Ovary (tissue), 9 donors: Measurements from ENCODE around the gene GPRC5C. TPM values are rescaled to one million over a fixed set of nuclear protein-coding genes. Genes with fewer than 3 reads are reported as not detected.

Source experiments
- DNase-seq, 5 donors: peaks; one replicate each; pipeline ENCODE4 v3.0.0-alpha.2; 2019 to 2020
- H3K27ac ChIP-seq, 2 donors: fragments of 200-600 bp; one replicate each; pipeline versions ENCODE4 v1.5.1 to v1.8.0; 2019 to 2022
- H3K27me3 ChIP-seq: fragments of 200-600 bp; one replicate; pipeline ENCODE4 v1.8.0; 2022
- H3K36me3 ChIP-seq: fragments of 200-600 bp; sonication (generic); one replicate; pipeline ENCODE4 v1.5.1; 2019
- H3K4me1 ChIP-seq: one replicate; pipeline ENCODE4 v1.8.1; 2013; ENCODE audit warnings: mild to moderate bottlenecking, moderate library complexity; ENCODE audit not compliant: insufficient read depth
- H3K4me3 ChIP-seq: fragments of 200-600 bp; sonication (generic); one replicate; pipeline ENCODE4 v1.5.1; 2017
- H3K9me3 ChIP-seq, 2 donors: fragments of 200-600 bp in 1 of 2; sonication (generic) in 1 of 2; one replicate each; pipeline versions ENCODE4 v1.5.1 to v1.8.1; 2013 to 2019; ENCODE audit warnings: mild to moderate bottlenecking in 1 of 2, moderate library complexity in 1 of 2
- EP300 ChIP-seq: sonication (generic); formaldehyde crosslinking; IDR thresholded peaks from one replicate; pipeline ENCODE4 v1.6.1; 2017; ENCODE audit warnings: antibody characterized with exemption
- POLR2A ChIP-seq: fragments of 450-650 bp; IDR thresholded peaks from one replicate; pipeline ENCODE4 v1.6.1; 2017; ENCODE audit warnings: antibody characterized with exemption, mild to moderate bottlenecking, moderate library complexity
- WGBS, 3 donors: extraction: QIAGEN DNeasy Blood & Tissue Kit in 1 of 3; methylation state at CpG; one replicate each; pipeline versions ENCODE4 v1.1.5 to v1.1.7; 2013 to 2017; 5-methylcytosine and 5-hydroxymethylcytosine counted together
- intact Hi-C, 4 donors: fragments of 100-400 bp; cut with DNase I; formaldehyde crosslinking; loops; one replicate each; pipeline versions ENCODE4 v1.11.0 to v1.15.1; 2022 to 2023
- polyA plus RNA-seq, 2 donors: library from polyadenylated mRNA; stranded (reverse); fragments of 200-250 nt in 1 of 2; fragments of 350-450 nt in 1 of 2; fragmentation: Illumina TruSeq in 1 of 2; extraction: RNeasy Lipid Tissue Mini Kit (QIAGEN cat#74804) in 1 of 2; gene quantifications; one replicate each; pipeline ENCODE4 v1.2.3, GENCODE V29; 2013 to 2014
- total RNA-seq, 7 donors: library from RNA; depleted of rRNA in 2 of 7; stranded (reverse); fragments of >200 nt in 2 of 7; fragmentation: NEBNext Ultra II Directional in 3 of 7; extraction: Animal tissue kit (Norgen Biotek cat#: 25700) in 3 of 7; gene quantifications; one replicate each; pipeline versions ENCODE4 v1.1.0 to v1.2.4, GENCODE V29; 2016 to 2023
- TF ChIP-seq, protein P1 (sequence below), 3 donors: fragments of 450-650 bp in 2 of 3; fragments of 200-600 bp in 1 of 3; IDR thresholded peaks; one replicate each; pipeline versions ENCODE4 v1.5.1 to v1.8.0; 2016 to 2022; ENCODE audit warnings: antibody characterized with exemption in 3 of 3, mild to moderate bottlenecking in 1 of 3
- donor health status: DM: no; HTN: no; CAD: no; lungs with moderate emphysema.
- donor health status: DM: no; HTN: no; CAD: no.
- donor health status: Bipolar disorder and iron deficiency.
- donor health status: DM: yes; HTN: yes; CAD: no.
- donor health status: DM: no; HTN: no; CAD: no.
- donor health status: DM: yes; HTN: yes; CAD: no.

Gene GPRC5C
- total and polyA plus RNA-seq, 9 donors: 3.7 to 133 (median 61.8) TPM

DNA sequence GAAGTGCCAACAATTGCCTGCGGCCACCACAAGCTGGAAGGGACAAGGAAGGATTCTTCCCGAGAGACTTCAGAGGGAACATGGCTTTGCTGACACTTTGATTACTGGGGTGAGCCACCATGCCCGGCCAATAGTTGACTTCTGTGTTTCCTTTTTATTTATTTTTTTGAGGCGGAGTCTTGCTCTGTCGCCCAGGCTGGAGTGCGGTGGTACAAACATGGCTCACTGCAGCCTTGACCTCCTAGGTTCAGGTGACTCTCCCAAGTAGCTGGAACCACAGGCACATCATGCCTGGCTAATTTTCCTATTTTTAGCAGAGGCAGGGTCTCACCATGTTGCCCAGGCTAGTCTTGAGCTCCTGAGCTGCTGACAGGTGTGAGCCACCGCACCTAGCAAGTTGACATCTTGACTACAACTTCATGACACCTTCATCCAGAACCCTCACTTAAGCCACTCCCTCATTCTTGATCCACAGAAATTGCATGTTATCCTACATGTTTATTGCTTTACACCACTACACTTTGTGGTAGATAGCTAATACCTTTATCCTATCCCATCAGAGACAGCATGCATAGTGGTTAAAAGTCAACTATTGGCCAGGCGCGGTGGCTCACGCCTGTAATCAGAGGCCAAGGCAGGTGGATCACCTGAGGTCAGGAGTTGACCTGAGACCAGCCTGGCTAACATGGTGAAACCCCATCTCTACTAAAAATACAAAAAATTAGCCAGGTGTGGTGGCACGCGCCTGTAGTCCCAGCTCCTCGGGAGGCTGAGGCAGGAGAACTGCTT, 16.1 kb upstream of the GPRC5C start:
- no peak for TF ChIP-seq POLR2A
- TF ChIP-seq, protein P1, sequence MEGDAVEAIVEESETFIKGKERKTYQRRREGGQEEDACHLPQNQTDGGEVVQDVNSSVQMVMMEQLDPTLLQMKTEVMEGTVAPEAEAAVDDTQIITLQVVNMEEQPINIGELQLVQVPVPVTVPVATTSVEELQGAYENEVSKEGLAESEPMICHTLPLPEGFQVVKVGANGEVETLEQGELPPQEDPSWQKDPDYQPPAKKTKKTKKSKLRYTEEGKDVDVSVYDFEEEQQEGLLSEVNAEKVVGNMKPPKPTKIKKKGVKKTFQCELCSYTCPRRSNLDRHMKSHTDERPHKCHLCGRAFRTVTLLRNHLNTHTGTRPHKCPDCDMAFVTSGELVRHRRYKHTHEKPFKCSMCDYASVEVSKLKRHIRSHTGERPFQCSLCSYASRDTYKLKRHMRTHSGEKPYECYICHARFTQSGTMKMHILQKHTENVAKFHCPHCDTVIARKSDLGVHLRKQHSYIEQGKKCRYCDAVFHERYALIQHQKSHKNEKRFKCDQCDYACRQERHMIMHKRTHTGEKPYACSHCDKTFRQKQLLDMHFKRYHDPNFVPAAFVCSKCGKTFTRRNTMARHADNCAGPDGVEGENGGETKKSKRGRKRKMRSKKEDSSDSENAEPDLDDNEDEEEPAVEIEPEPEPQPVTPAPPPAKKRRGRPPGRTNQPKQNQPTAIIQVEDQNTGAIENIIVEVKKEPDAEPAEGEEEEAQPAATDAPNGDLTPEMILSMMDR (IDR thresholded peaks at IDR 0.05): no peak
- TF ChIP-seq EP300: no peak
- intact Hi-C loops: no loop called here
- WGBS, 3 donors: 89 to 93% (median 93%) methylated on average over 13 of the region's 13 CpGs

DNA sequence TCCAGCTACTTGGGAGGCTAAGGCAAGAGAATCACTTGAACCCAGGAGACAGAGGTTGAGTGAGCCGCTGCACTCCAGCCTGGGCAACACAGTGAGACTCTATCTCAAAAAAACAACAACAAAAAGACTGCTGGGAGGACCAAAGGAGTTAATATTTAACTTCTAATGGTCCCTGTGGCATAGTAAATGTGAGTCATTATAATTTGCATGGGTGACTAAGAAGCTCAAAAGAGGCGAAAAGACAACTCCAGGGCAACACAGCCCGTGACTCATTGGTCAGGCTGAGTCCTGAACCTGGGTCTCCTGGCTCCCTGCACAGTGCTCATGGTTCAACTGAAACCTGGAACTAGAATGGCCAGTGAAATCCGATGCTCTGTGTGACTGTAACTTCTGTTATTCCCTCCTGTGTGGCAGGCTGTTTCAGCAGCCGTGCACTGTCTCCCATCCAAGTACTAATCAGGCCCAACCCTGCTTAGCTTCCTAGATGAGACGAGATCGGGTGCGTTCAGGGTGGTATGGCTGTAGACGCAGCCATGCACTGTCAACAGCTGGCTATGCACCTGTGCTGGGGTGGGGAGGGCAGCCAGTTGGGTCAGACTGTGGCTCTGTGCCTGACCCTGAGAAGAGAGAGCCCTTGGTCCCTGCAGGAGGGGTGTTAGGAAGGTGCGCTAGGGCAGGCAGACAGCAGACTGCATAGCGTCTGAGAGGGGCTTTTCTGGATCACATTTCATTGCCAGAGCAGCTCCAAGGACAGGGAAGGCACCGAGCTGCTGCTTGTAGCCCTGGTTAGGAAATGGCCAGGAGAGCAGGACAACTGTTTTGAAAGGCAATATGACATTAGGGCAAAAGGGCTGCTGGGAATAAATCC, 14.5 kb upstream of the GPRC5C start:
- TF ChIP-seq POLR2A: no peak
- WGBS, 3 donors: 71 to 73% (median 72%) methylated on average over 12 of the region's 12 CpGs
- no peaks in the 10 kb centered on the region for H3K9me3 ChIP-seq
- intact Hi-C loops: no loop called here
- H3K27me3 ChIP-seq: no peaks in the 10 kb centered on the region
- H3K4me3 ChIP-seq: no peak overlapping the region
- H3K36me3 ChIP-seq: no peaks in the 10 kb centered on the region
- no peak for DNase-seq
- H3K27ac ChIP-seq: no peak overlapping the region
- no peaks in the 10 kb centered on the region for H3K4me1 ChIP-seq

More for the DNA sequence above, 16.1 kb upstream of the GPRC5C start:
- no peaks in the 10 kb centered on the region for H3K9me3 ChIP-seq
- no peaks in the 10 kb centered on the region for H3K4me1 ChIP-seq
- DNase-seq: no peak
- no peak overlapping the region for H3K27ac ChIP-seq
- no peaks in the 10 kb centered on the region for H3K36me3 ChIP-seq
- H3K4me3 ChIP-seq: no peak overlapping the region
- no peaks in the 10 kb centered on the region for H3K27me3 ChIP-seq

DNA sequence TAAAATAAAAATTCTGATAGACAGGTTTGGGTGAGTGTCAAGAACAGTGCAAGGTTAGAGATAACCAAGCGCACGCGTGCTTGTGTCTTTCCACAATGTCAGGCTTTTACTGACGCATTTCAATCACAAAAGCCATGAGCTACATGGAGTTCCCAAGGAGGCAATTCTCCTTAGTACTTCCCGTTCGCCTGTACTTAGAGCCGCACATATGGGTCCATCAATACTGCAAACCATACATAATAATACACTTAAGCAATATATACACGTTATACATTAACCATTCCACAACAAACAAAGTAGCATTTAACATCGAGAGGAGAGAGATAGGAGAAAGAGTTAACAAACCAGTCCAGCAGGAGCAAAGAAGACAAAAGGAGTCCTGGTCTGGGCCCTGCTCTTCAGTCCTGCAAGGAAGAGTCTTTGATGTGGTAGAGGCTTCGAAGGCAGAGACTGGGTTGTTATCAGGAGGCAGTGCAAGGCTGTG, 11.9 kb upstream of the GPRC5C start:
- no peak overlapping the region for H3K27ac ChIP-seq
- WGBS, 3 donors: 86 to 88% (median 86%) methylated on average over 10 of the region's 10 CpGs
- H3K4me3 ChIP-seq: no peak overlapping the region
- no peaks in the 10 kb centered on the region for H3K27me3 ChIP-seq
- TF ChIP-seq, protein P1 (IDR thresholded peaks at IDR 0.05): no peak
- DNase-seq: no peak
- no peaks in the 10 kb centered on the region for H3K9me3 ChIP-seq
- H3K36me3 ChIP-seq: no peaks in the 10 kb centered on the region
- intact Hi-C loops: no loop called here
- H3K4me1 ChIP-seq: no peaks in the 10 kb centered on the region

DNA sequence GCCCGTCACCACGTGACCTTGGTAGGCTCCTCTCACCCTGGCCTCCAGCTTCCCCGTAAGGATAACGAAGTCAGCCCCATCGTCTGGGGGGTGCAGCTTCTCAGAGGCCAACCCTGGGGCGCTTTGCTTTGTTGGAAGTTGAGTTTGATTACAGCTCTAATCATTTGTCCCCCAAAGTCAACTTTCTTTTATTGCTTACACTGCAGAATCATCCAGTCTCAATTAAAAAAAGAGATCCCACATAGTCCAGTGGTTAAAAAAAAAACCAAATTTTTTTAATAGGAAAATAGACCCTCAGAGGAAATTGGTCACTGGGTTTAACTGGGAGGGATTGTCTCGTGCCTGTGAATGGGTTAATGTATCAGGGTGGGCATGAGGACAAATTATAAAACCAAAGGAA, 7.8 kb upstream of the GPRC5C start:
- intact Hi-C loops: no loop called here
- Histone ChIP-seq H3K4me3 (no peak overlapping the region), H3K27me3 (no peaks in the 10 kb centered on the region), H3K4me1 (peaks cover 16% of the 10 kb centered on the region), H3K27ac (no peak overlapping the region), H3K9me3 (no peaks in the 10 kb centered on the region), H3K36me3 (no peaks in the 10 kb centered on the region)
- TF ChIP-seq EP300: no peak
- TF ChIP-seq, protein P1 (IDR thresholded peaks at IDR 0.05): no peak
- no peak for TF ChIP-seq POLR2A
- WGBS, 3 donors: 87 to 93% (median 89%) methylated on average over 7 of the region's 7 CpGs
- no peak for DNase-seq
